PC-3 (cell line): ENCODE data around the gene TFAP2A. TPM values are rescaled to one million over a fixed set of nuclear protein-coding genes. Genes with fewer than 3 reads are reported as not detected.
A peak's percentile ranks its signal among the peaks of the same experiment; 100 is the strongest.

ENCODE experiments used
- ATAC-seq: fragments of 200-7000 bp; cut with Tn5 transposase; 2 replicates; pipeline ENCODE4 v1.9.1; 2020; ENCODE audit warnings: mild to moderate bottlenecking, moderate library complexity
- BruUV-seq: library from RNA; stranded (reverse); fragments of 400-500 nt; replicated peaks from 2 replicates; lab custom pipeline; 2021; lab: Mats Ljungman, UMichigan
- CTCF ChIA-PET: fragments of 300-600 bp; sonication (Branson Sonifier 250); formaldehyde crosslinking; loops from one replicate; lab custom pipeline; 2022; ENCODE audit warnings: antibody characterized with exemption; lab: Charles Lee
- POLR2A ChIA-PET: fragments of 300-600 bp; sonication (Branson Sonifier 250); formaldehyde crosslinking; loops from one replicate; lab custom pipeline; 2022; ENCODE audit warnings: antibody characterized with exemption; ENCODE audit not compliant: unreplicated experiment; lab: Charles Lee
- DNase-seq: peaks from one replicate; pipeline ENCODE4 v3.0.0-alpha.2; 2015
- H2AFZ ChIP-seq: fragments of 300-600 bp; sonication (generic); 2 replicates; pipeline ENCODE4 v1.6.0; 2016; ENCODE audit warnings: antibody characterized with exemption, low read length
- H3F3A ChIP-seq: fragments of 300-600 bp; sonication (generic); one replicate; pipeline ENCODE4 v1.6.0; 2017; ENCODE audit warnings: antibody characterized with exemption, low read length, control low read depth, mild to moderate bottlenecking; ENCODE audit not compliant: unreplicated experiment
- H3K27ac ChIP-seq: fragments of 300-600 bp; sonication (generic); 2 replicates; pipeline ENCODE4 v1.5.1; 2016; ENCODE audit warnings: mild to moderate bottlenecking, low read length
- H3K27me3 ChIP-seq: fragments of 300-600 bp; sonication (generic); 2 replicates; pipeline ENCODE4 v1.6.1; 2016; ENCODE audit warnings: low read length, mixed read lengths
- H3K36me3 ChIP-seq: fragments of 300-600 bp; sonication (generic); 2 replicates; pipeline ENCODE4 v1.6.1; 2016; ENCODE audit warnings: low read depth, mixed run types, low read length, mixed read lengths
- H3K4me1 ChIP-seq: fragments of 300-600 bp; sonication (generic); 2 replicates; pipeline ENCODE4 v1.5.1; 2016; ENCODE audit warnings: low read length; ENCODE audit not compliant: insufficient read depth
- H3K4me2 ChIP-seq: fragments of 300-600 bp; sonication (generic); 2 replicates; pipeline ENCODE4 v1.6.0; 2016; ENCODE audit warnings: low read length
- H3K4me3 ChIP-seq: fragments of 300-600 bp; sonication (generic); 2 replicates; pipeline ENCODE4 v1.5.1; 2016; ENCODE audit warnings: mild to moderate bottlenecking, low read length, mixed read lengths
- H3K79me2 ChIP-seq: fragments of 300-600 bp; sonication (generic); 2 replicates; pipeline ENCODE4 v1.6.1; 2017; ENCODE audit warnings: low read length, mixed read lengths
- H3K9ac ChIP-seq: fragments of 300-600 bp; sonication (generic); 2 replicates; pipeline ENCODE4 v1.6.0; 2016; ENCODE audit warnings: mild to moderate bottlenecking, low read length
- H3K9me2 ChIP-seq: fragments of 300-600 bp; sonication (generic); replicated peaks from 2 replicates; pipeline ENCODE4 v1.6.1; 2016; ENCODE audit warnings: mixed run types, low read length, mixed read lengths
- H3K9me3 ChIP-seq: fragments of 300-600 bp; sonication (generic); 2 replicates; pipeline ENCODE4 v1.6.1; 2016; ENCODE audit warnings: low read length, mixed read lengths
- H4K20me1 ChIP-seq: fragments of 300-600 bp; sonication (generic); 2 replicates; pipeline ENCODE4 v1.6.1; 2016; ENCODE audit warnings: low read length, mixed read lengths
- CTCF ChIP-seq: fragments of 300-600 bp; sonication (generic); conservative IDR thresholded peaks from 2 replicates; pipeline ENCODE4 v1.5.1; 2017; ENCODE audit warnings: antibody characterized with exemption, low read depth, mild to moderate bottlenecking, low read length
- EZH2 ChIP-seq: fragments of 300-600 bp; sonication (generic); IDR thresholded peaks from one replicate; pipeline ENCODE4 v1.6.1; 2017; ENCODE audit warnings: antibody characterized with exemption, mild to moderate bottlenecking, low read length; ENCODE audit not compliant: unreplicated experiment
- EZH2phosphoT487 ChIP-seq: fragments of 300-600 bp; sonication (generic); IDR thresholded peaks from 2 replicates; pipeline ENCODE4 v1.6.1; 2018; ENCODE audit warnings: mild to moderate bottlenecking, antibody characterized with exemption, low read length, borderline replicate concordance
- intact Hi-C: fragments of 100-400 bp; cut with micrococcal nuclease; formaldehyde crosslinking; loops from 2 replicates; pipeline ENCODE4 v1.9.0; 2023
- total RNA-seq: library from RNA; depleted of rRNA; stranded (reverse); fragments of >200 nt; gene quantifications from 2 replicates; pipeline ENCODE4 v1.2.3, GENCODE V29; 2014

The TFAP2A gene
- total RNA-seq, 1 experiment from 2014 or later, result 29.4 TPM

GRCh38 chr6:10405513-10405900 lies 9.4 kb downstream of the TFAP2A start:
- H3K36me3 ChIP-seq, result peaks cover 56% of the 10 kb centered on the region
- H3K27ac ChIP-seq, result peak overlapping the region; percentile 98
- ChIA-PET CTCF (interaction anchor here (0.5 to 3.4 kb wide), 4 partner anchors 9 to 404 kb away, joined by 3 to 26 read pairs (median 4); partner anchors contain the start of gene TFAP2A), POLR2A (interaction anchor here (0.6 to 1.5 kb wide), 2 partner anchors 10 to 149 kb away, joined by 4 to 9 read pairs; partner anchors contain the start of gene TFAP2A)
- BruUV-seq, result no TSS peak
- H3K4me1 ChIP-seq, result peaks cover 74% of the 10 kb centered on the region
- no peak for TF ChIP-seq EZH2
- no peak for TF ChIP-seq CTCF
- TF ChIP-seq EZH2phosphoT487, result no peak
- H3K4me3 ChIP-seq, result peak overlapping the region; percentile 91
- peak; percentile 12 for DNase-seq
- no peaks in the 10 kb centered on the region for H3K27me3 ChIP-seq
- ATAC-seq, result no peak
- peak overlapping the region; percentile 99 for H3K9ac ChIP-seq
- H4K20me1 ChIP-seq, result peaks cover 23% of the 10 kb centered on the region
- no peaks in the 10 kb centered on the region for H3K9me3 ChIP-seq
- intact Hi-C loops, result loop anchor here (10.0 kb wide), 2 partner anchors 261 to 1261 kb away; no protein-coding TSS in a partner anchor
- H3F3A ChIP-seq, result peaks cover 6% of the 10 kb centered on the region
- H3K4me2 ChIP-seq, result peak overlapping the region; percentile 90
- H3K9me2 ChIP-seq, result no peaks in the 10 kb centered on the region
- peaks cover 86% of the 10 kb centered on the region for H3K79me2 ChIP-seq
- no peak overlapping the region for H2AFZ ChIP-seq

GRCh38 chr6:10404799-10405512 lies 9.9 kb downstream of the TFAP2A start:
- DNase-seq (peak; percentile 12), ATAC-seq (no peak; the same call in 1 of the 2 replicates)
- ChIA-PET POLR2A (interaction anchor here (0.6 to 1.5 kb wide), 4 partner anchors 10 to 149 kb away, joined by 3 to 9 read pairs (median 4); partner anchors contain the start of gene TFAP2A), CTCF (interaction anchor here (0.6 to 3.4 kb wide), 3 partner anchors 10 to 26 kb away, joined by 3 to 26 read pairs (median 4); partner anchors contain the start of gene TFAP2A)
- Histone ChIP-seq H3K27ac (peak overlapping the region; percentile 98), H3K9me2 (no peaks in the 10 kb centered on the region), H3K9me3 (no peaks in the 10 kb centered on the region), H3K9ac (peak overlapping the region; percentile 99), H2AFZ (peak overlapping the region; percentile 45), H3K4me2 (peak overlapping the region; percentile 90), H3K4me3 (peak overlapping the region; percentile 91), H3K27me3 (no peaks in the 10 kb centered on the region), H4K20me1 (peaks cover 23% of the 10 kb centered on the region), H3K4me1 (peaks cover 80% of the 10 kb centered on the region), H3K36me3 (peaks cover 61% of the 10 kb centered on the region), H3K79me2 (peaks cover 80% of the 10 kb centered on the region), H3F3A (peaks cover 6% of the 10 kb centered on the region)
- no peak for TF ChIP-seq EZH2
- TF ChIP-seq EZH2phosphoT487, result no peak
- no peak for TF ChIP-seq CTCF
- intact Hi-C loops, result loop anchor here (1.0 to 10.0 kb wide), 4 partner anchors 8 to 1260 kb away; no protein-coding TSS in a partner anchor
- BruUV-seq, result TSS peak; percentile 91
